GM12892 (cell line): ENCODE data around the gene LAMA4.

Experiments
- POLR2A ChIP-seq: IDR thresholded peaks from 2 replicates; pipeline ENCODE4 v1.6.1; 2011; ENCODE audit warnings: low read depth, low read length, control low read depth
- POLR2AphosphoS5 ChIP-seq: IDR thresholded peaks from 2 replicates; pipeline ENCODE4 v1.6.1; 2011; ENCODE audit warnings: low read depth, low read length, control low read depth

- TF ChIP-seq POLR2A (no peak), POLR2AphosphoS5 (no peak)
Measured at GRCh38 chr6:112249489-112249888, 4.9 kb downstream of the LAMA4 start.
